ENCODE results near the gene OR2V1.
A peak's percentile ranks its signal among the peaks of the same experiment; 100 is the strongest.
"Not testable (repeated sequence)": the region's sequence is repeated elsewhere in the genome, so short reads cannot be mapped to it uniquely, and the experiment has no call there.

The OR2V1 gene

DNA sequence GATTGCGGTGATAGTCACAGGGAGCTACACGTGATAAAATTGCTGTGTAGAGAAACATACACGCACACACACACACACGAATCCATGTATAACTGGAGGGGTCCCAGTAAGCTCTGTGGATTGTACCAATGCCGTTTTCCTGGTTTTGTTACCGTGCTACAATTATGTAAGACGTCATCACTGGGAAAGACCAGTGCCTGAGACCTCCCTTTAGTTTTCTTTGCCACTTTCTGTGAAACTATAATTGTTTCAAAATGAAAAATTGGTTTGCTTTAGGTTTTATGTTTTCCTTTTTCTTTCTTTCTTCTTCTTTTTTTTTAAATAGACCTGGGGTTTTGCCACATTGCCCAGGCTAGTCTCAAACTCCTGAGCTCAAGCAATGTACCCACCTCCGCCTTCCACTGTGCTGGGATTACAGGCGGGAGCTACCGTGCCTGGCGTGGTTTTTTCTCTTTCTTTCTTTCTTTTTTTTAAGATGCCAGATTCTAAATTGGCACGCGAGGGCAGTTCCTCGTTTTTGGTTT lies 37.7 kb upstream of the OR2V1 start:
- Histone ChIP-seq H3K4me1 (ENCODE audit: control insufficient read depth, insufficient read depth, low read length) (no peaks in the 10 kb centered on the region), H3K4me3 (ENCODE audit: low read length) (peak overlapping the region; percentile 41; the same call in 1 of the 2 replicates), H3K27ac (ENCODE audit: low read length) (no peak overlapping the region), H3K9me3 (ENCODE audit: control insufficient read depth, insufficient read depth, low read length) (no peaks in the 10 kb centered on the region), H3K36me3 (ENCODE audit: control insufficient read depth, insufficient read depth, low read length) (no peaks in the 10 kb centered on the region), H3K27me3 (ENCODE audit: control insufficient read depth, insufficient read depth, low read length) (peaks cover 7% of the 10 kb centered on the region)
- DNase-seq (ENCODE audit: low read depth, low spot score), result no peak
- WGBS (ENCODE audit: insufficient coverage, insufficient read length), result no CpG with 5 or more reads among the region's 14 CpGs

DNA sequence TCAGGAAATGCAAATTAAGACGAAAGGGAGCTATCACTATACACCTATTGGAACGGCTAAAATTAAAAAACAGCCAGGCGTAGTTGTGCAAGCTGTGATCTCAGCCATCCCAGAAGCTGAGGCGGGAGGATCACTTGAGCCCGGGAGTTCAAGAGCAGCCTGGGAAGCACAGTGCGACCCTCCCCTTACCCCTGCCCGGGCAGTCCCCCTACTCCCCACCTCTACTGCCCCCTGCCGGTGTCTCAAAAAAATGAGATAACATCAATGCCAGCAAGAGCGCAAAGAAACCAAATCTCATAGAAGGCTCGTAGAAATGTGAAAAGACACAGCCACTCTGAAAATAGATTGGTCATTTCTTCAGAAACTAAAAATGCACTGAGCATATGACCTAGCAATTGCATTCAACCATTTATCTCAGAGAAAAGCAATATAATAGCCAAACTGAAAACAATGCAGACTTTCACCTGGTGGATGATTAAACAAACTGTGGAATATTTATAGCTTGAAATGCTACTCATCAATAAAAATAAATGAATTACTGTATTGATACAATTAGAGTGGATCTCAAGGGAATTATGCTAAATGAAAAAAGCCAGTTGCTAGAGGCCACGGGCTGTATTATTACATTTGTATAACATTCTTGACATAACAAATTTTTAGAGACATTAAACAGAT lies 37.0 kb upstream of the OR2V1 start:
- Histone ChIP-seq H3K36me3 (ENCODE audit: control insufficient read depth, insufficient read depth, low read length) (no peaks in the 10 kb centered on the region), H3K27ac (ENCODE audit: low read length) (no peak overlapping the region), H3K27me3 (ENCODE audit: control insufficient read depth, insufficient read depth, low read length) (peaks cover 7% of the 10 kb centered on the region), H3K9me3 (ENCODE audit: control insufficient read depth, insufficient read depth, low read length) (no peaks in the 10 kb centered on the region), H3K4me1 (ENCODE audit: control insufficient read depth, insufficient read depth, low read length) (0 out of 2 replicates have a peak, but pooled peaks cover 1% of the 10 kb centered on the region), H3K4me3 (ENCODE audit: low read length) (no peak overlapping the region; the same call in 1 of the 2 replicates)
- WGBS (ENCODE audit: insufficient coverage, insufficient read length), result no CpG with 5 or more reads among the region's 11 CpGs
- no peak for DNase-seq (ENCODE audit: low read depth, low spot score)

DNA sequence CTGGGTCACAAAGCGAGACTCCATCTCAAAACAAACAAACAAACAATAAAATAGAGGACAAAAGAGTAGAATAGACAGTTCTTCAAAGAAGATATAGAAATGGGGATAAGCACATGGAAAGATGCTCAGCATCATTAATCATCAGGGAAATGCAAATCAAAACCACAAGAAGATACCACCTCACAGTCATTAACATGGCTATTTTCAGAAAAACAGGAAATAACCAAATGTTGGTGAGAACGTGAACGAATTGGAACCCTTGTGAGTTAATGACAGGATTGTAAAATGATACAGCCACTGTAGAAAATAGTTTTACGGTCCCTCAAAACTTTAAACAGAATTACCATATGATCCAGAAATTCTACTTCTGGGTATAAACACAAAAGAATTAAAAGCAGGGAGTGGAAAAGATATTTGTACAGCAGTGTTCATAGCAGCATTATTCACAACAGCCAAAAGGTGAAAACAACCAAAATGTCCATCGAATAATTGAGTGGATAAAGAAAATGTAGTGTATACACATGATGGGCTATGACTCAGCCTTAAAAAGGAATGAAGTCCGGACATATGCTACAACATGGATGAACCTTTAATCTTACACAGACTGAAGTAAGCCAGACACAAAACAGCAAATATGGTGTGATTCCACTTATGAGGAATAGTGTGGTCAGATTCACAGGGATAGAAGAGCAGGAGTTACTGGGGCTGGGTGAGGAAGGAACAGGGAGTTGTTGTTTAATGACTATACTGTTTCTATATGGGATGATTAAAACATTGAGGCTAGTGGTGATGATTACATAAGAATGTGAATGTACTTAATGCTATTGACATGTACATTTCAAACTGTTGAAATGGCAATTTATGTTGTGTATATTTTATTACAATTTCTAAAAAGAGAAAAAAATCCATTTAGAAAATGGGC lies 36.1 kb upstream of the OR2V1 start:
- WGBS (ENCODE audit: insufficient coverage, insufficient read length), result no CpG with 5 or more reads among the region's 6 CpGs
- no peaks in the 10 kb centered on the region for H3K9me3 ChIP-seq (ENCODE audit: control insufficient read depth, insufficient read depth, low read length)

DNA sequence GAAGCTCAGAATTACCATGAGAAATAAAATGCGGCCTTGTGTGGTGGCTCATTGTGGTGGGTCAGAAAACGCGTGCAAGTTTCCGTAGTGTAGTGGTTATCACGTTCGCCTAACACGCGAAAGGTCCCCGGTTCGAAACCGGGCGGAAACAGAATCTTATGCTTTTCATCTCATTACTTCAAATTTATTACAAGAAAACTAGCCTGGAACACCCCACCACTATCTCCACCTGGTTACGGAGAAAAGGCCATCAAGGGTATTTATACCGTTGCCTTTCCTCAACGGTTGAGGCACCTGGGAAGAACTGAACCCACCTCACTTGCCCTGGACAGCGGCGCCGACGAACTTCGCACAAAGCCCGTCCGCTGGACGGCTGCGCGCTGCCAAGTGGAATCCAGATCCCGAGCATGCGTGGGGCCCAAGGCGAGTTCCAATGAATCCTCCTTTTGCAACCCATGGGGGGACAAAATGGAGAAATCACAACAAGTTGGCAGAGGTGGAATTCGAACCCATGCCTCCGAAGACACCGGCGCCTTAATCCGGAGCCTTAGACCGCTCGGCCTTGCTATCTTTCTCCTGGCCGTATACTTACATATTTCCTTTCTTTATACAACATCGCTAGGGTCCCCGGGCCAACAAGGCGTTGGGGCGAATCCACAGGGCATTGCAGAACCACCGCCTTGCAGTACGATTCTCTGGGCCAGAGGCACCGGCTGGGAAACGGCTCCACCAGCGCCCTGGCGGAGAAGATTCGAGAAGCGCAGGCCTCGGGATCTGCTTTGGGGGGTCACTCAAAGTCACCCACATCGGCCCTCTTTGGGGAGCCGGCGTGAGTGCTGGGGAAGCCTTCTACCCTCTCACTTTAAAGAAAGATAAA lies 33.3 kb upstream of the OR2V1 start:
- no peak overlapping the region for H3K27ac ChIP-seq (ENCODE audit: low read length)
- WGBS (ENCODE audit: insufficient coverage, insufficient read length), result no CpG with 5 or more reads among the region's 52 CpGs
- no peak for DNase-seq (ENCODE audit: low read depth, low spot score)
- H3K36me3 ChIP-seq (ENCODE audit: control insufficient read depth, insufficient read depth, low read length), result no peaks in the 10 kb centered on the region
- peak overlapping the region; percentile 34; the same call in 1 of the 2 replicates for H3K4me3 ChIP-seq (ENCODE audit: low read length)
- no peaks in the 10 kb centered on the region for H3K27me3 ChIP-seq (ENCODE audit: control insufficient read depth, insufficient read depth, low read length)
- peaks cover 5% of the 10 kb centered on the region for H3K4me1 ChIP-seq (ENCODE audit: control insufficient read depth, insufficient read depth, low read length)
- H3K9me3 ChIP-seq (ENCODE audit: control insufficient read depth, insufficient read depth, low read length), result no peaks in the 10 kb centered on the region

More for the DNA sequence above, 36.1 kb upstream of the OR2V1 start:
- Histone ChIP-seq H3K4me3 (ENCODE audit: low read length) (no peak overlapping the region), H3K27ac (ENCODE audit: low read length) (no peak overlapping the region), H3K36me3 (ENCODE audit: control insufficient read depth, insufficient read depth, low read length) (no peaks in the 10 kb centered on the region), H3K4me1 (ENCODE audit: control insufficient read depth, insufficient read depth, low read length) (0 out of 2 replicates have a peak, but pooled peaks cover 1% of the 10 kb centered on the region), H3K27me3 (ENCODE audit: control insufficient read depth, insufficient read depth, low read length) (peaks cover 7% of the 10 kb centered on the region)
- no peak for DNase-seq (ENCODE audit: low read depth, low spot score)

DNA sequence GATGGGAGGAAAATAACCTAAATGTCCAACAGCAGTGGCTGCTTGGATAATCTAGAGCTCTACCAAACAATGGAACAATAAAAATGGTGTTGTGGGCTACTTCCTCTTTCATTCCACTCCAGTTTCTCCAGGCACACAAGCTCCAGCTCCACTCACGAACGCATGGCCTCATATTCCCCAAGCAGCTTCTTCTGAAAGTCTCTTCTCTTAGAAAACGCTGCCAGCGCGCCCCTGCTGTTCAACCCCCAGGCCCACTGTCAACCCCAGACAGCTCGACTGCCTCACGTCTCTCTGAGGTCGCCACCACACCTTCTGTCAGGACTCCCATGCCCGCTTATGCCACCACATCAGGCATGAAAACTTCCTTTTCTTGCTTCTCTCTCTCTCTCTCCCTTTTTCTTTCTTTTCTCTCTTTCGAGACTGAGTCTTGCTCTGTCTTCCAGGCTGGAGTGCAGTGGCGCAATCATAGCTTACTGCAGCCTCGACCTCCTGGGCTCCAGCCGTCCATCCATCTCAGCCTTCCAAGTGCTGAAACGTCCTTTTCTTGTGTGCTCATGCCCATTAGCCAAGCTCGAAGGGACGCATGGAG lies 32.6 kb upstream of the OR2V1 start:
- Histone ChIP-seq H3K36me3 (ENCODE audit: control insufficient read depth, insufficient read depth, low read length) (no peaks in the 10 kb centered on the region), H3K27ac (ENCODE audit: low read length) (no peak overlapping the region), H3K4me1 (ENCODE audit: control insufficient read depth, insufficient read depth, low read length) (peaks cover 5% of the 10 kb centered on the region), H3K27me3 (ENCODE audit: control insufficient read depth, insufficient read depth, low read length) (no peaks in the 10 kb centered on the region), H3K9me3 (ENCODE audit: control insufficient read depth, insufficient read depth, low read length) (no peaks in the 10 kb centered on the region), H3K4me3 (ENCODE audit: low read length) (peak overlapping the region; percentile 41; the same call in 1 of the 2 replicates)
- no CpG with 5 or more reads among the region's 16 CpGs for WGBS (ENCODE audit: insufficient coverage, insufficient read length)
- no peak for DNase-seq (ENCODE audit: low read depth, low spot score)

DNA sequence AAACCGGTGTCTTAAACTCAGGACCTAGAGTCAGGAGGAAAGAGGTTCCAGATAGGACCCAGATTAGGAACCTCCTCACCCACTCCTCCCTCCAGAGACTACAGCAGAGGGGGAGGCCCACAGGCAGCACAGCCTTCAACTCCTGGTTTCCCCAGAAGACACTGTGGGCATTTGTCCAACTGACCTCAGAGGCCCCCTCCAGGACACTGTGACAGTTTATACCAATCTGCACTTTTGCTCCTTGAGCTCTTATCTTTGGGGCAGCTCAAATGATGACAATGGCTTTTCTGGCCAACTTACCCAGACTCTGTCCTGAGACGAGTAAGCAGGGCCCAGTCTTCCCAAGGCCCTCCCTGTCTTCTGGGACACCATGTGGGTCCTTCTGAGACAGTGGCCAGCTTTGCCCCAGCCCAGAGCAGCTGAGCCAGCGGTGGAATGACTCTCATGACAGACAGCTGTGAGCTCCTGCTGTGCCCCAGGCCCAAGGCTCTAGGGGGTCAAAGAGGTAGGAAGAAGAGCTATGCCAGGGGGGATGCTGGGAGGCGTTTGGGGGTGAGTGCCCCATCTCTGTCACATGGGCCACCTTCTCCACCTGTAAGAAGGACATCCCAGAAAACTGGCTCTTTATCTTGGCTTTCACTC lies 30.7 kb upstream of the OR2V1 start:
- no CpG with 5 or more reads among the region's 4 CpGs for WGBS (ENCODE audit: insufficient coverage, insufficient read length)
- Histone ChIP-seq H3K27ac (ENCODE audit: low read length) (no peak overlapping the region), H3K36me3 (ENCODE audit: control insufficient read depth, insufficient read depth, low read length) (no peaks in the 10 kb centered on the region), H3K4me1 (ENCODE audit: control insufficient read depth, insufficient read depth, low read length) (peaks cover 5% of the 10 kb centered on the region), H3K9me3 (ENCODE audit: control insufficient read depth, insufficient read depth, low read length) (no peaks in the 10 kb centered on the region), H3K27me3 (ENCODE audit: control insufficient read depth, insufficient read depth, low read length) (no peaks in the 10 kb centered on the region), H3K4me3 (ENCODE audit: low read length) (no peak overlapping the region)
- DNase-seq (ENCODE audit: low read depth, low spot score), result no peak

DNA sequence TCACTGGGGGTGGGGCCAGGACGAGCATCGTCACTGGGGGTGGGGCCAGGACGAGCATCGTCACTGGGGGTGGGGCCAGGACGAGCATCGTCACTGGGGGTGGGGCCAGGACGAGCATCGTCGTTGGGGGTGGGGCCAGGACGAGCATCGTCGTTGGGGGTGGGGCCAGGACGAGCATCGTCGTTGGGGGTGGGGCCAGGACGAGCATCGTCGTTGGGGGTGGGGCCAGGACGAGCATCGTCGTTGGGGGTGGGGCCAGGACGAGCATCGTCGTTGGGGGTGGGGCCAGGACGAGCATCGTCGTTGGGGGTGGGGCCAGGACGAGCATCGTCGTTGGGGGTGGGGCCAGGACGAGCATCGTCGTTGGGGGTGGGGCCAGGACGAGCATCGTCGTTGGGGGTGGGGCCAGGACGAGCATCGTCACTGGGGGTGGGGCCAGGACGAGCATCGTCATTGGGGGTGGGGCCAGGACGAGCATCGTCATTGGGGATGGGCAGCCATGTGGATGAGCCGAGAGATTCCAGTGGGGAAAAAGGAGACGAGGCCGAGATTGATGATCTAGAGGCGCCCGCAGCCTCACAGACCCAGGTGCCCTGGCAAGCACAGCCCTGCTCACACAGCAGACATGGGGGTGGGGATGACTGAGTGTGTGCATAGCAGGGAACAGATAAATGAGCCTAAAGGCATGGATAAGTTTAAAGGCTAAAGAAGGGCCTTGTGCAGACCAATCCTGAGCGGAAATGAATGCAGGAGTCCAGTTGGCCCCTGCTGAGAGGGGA lies 30.0 kb upstream of the OR2V1 start:
- H3K27me3 ChIP-seq (ENCODE audit: control insufficient read depth, insufficient read depth, low read length); H3K9me3 ChIP-seq (ENCODE audit: control insufficient read depth, insufficient read depth, low read length); H3K4me3 ChIP-seq (ENCODE audit: low read length); H3K27ac ChIP-seq (ENCODE audit: low read length); DNase-seq (ENCODE audit: low read depth, low spot score); H3K4me1 ChIP-seq (ENCODE audit: control insufficient read depth, insufficient read depth, low read length); H3K36me3 ChIP-seq (ENCODE audit: control insufficient read depth, insufficient read depth, low read length): not testable (repeated sequence)
- no CpG with 5 or more reads among the region's 48 CpGs for WGBS (ENCODE audit: insufficient coverage, insufficient read length)

DNA sequence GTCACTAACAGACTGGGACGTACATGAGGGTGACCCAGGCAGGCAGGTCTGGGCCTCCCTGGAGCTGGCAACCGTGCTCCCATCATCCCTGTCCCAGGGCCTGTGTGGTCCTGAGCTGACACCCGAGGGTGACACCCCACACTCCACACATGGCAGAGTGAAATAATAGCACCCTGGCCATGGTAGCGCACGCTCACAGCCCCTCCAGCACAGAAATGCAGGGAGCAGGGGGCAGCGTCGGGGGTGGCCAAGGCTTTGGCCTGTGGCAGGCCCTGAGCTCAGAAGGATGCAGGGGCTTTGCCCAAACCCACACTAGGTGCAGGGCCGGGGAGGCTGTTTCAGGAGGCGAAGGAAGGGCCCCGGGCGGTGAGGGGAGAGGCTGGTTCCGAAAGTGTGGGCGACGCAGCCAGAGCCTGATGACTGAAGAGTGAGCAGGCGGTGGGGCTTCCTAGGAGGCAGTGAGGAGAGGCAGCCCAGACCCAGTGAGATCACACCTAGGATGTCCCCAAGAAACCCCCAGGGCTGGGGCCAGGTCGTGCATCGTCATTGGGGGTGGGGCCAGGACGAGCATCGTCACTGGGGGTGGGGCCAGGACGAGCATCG lies 29.3 kb upstream of the OR2V1 start:
- no CpG with 5 or more reads among the region's 21 CpGs for WGBS (ENCODE audit: insufficient coverage, insufficient read length)
- H3K4me3 ChIP-seq (ENCODE audit: low read length), result no peak overlapping the region; the same call in 1 of the 2 replicates
- DNase-seq (ENCODE audit: low read depth, low spot score), result no peak
- H3K27ac ChIP-seq (ENCODE audit: low read length), result no peak overlapping the region
- H3K27me3 ChIP-seq (ENCODE audit: control insufficient read depth, insufficient read depth, low read length), result no peaks in the 10 kb centered on the region
- no peaks in the 10 kb centered on the region for H3K9me3 ChIP-seq (ENCODE audit: control insufficient read depth, insufficient read depth, low read length)
- H3K36me3 ChIP-seq (ENCODE audit: control insufficient read depth, insufficient read depth, low read length), result no peaks in the 10 kb centered on the region
- H3K4me1 ChIP-seq (ENCODE audit: control insufficient read depth, insufficient read depth, low read length), result peaks cover 5% of the 10 kb centered on the region
